Mesodermal cell (in vitro differentiated cells): ENCODE results near the gene FGFR1OP2.
A peak's percentile ranks its signal among the peaks of the same experiment; 100 is the strongest.

Experiments used
- H3K27ac ChIP-seq: 2 replicates; pipeline ENCODE4 v1.7.0; 2013; ENCODE audit warnings: mild to moderate bottlenecking, low read depth, low read length, moderate library complexity; ENCODE audit not compliant: severe bottlenecking
- H3K36me3 ChIP-seq: 2 replicates; pipeline ENCODE4 v1.7.1; 2013; ENCODE audit warnings: mild to moderate bottlenecking, low read length, moderate library complexity; ENCODE audit not compliant: control insufficient read depth, insufficient read depth
- H3K4me1 ChIP-seq: one replicate; pipeline ENCODE4 v1.7.1; 2013; ENCODE audit warnings: mild to moderate bottlenecking, low read length; ENCODE audit not compliant: insufficient read depth, control insufficient read depth, poor library complexity, severe bottlenecking
- H3K4me3 ChIP-seq: 2 replicates; pipeline ENCODE4 v1.7.0; 2013; ENCODE audit warnings: low read length, control low read depth, mild to moderate bottlenecking; ENCODE audit not compliant: insufficient read depth, poor library complexity, severe bottlenecking; ENCODE audit errors: extremely low read depth
- H3K9me3 ChIP-seq: 2 replicates; pipeline ENCODE4 v1.7.1; 2013; ENCODE audit warnings: mild to moderate bottlenecking, low read length, moderate library complexity; ENCODE audit not compliant: control insufficient read depth
- WGBS, 2 experiments: methylation state at CpG; one replicate each; pipeline ENCODE4 v1.1.5; 2013; ENCODE audit warnings: missing lambda C conversion rate in 2 of 2; ENCODE audit not compliant: insufficient coverage in 2 of 2; 5-methylcytosine and 5-hydroxymethylcytosine counted together

The FGFR1OP2 gene

GRCh38 chr12:26921886-26922285 lies 16.4 kb upstream of the FGFR1OP2 start:
- WGBS, 2 experiments, result 100% methylated on average over 1 to 2 of the region's 3 CpGs
- Histone ChIP-seq H3K4me1 (no peaks in the 10 kb centered on the region), H3K4me3 (no peak overlapping the region), H3K9me3 (no peaks in the 10 kb centered on the region), H3K36me3 (peaks cover 32% of the 10 kb centered on the region), H3K27ac (no peak overlapping the region)

- 93 to 96% methylated on average over 2 to 4 of the region's 5 CpGs for WGBS, 2 experiments
- Histone ChIP-seq H3K27ac (no peak overlapping the region), H3K9me3 (no peaks in the 10 kb centered on the region), H3K4me3 (no peak overlapping the region), H3K4me1 (no peaks in the 10 kb centered on the region), H3K36me3 (peaks cover 40% of the 10 kb centered on the region)
Observed at GRCh38 chr12:26928661-26929060, 9.6 kb upstream of the FGFR1OP2 start.

GRCh38 chr12:26929590-26929989 lies 8.7 kb upstream of the FGFR1OP2 start:
- H3K4me3 ChIP-seq, result no peak overlapping the region
- H3K9me3 ChIP-seq, result no peaks in the 10 kb centered on the region
- peaks cover 36% of the 10 kb centered on the region for H3K36me3 ChIP-seq
- H3K4me1 ChIP-seq, result no peaks in the 10 kb centered on the region
- no peak overlapping the region for H3K27ac ChIP-seq
- WGBS, 2 experiments, result 88 to 100% methylated on average over 1 of the region's 2 CpGs

- Histone ChIP-seq H3K27ac (no peak overlapping the region), H3K4me1 (peaks cover 4% of the 10 kb centered on the region), H3K36me3 (peaks cover 12% of the 10 kb centered on the region), H3K4me3 (no peak overlapping the region), H3K9me3 (no peaks in the 10 kb centered on the region)
- 100% methylated on average over 2 to 4 of the region's 7 CpGs for WGBS, 2 experiments
Observed at GRCh38 chr12:26935636-26936378, 2.5 kb upstream of the FGFR1OP2 start.

- no peaks in the 10 kb centered on the region for H3K9me3 ChIP-seq
- H3K4me3 ChIP-seq, result peak overlapping the region; percentile 87
- H3K36me3 ChIP-seq, result peaks cover 12% of the 10 kb centered on the region
- peaks cover 9% of the 10 kb centered on the region for H3K4me1 ChIP-seq
- H3K27ac ChIP-seq, result no peak overlapping the region
- WGBS, 2 experiments, result 60 to 80% methylated on average over 1 of the region's 8 CpGs
Observed at GRCh38 chr12:26936559-26937442, 1.5 kb upstream of the FGFR1OP2 start.

- 0% methylated on average over 7 to 8 of the region's 10 CpGs for WGBS, 2 experiments
Observed at GRCh38 chr12:26937443-26937862, 817 bp upstream of the FGFR1OP2 start.

GRCh38 chr12:26938701-26939062 lies 412 bp downstream of the FGFR1OP2 start:
- peak overlapping the region; percentile 97 for H3K27ac ChIP-seq
- WGBS, 2 experiments, result 0% methylated on average over 17 to 21 of the region's 28 CpGs

More at GRCh38 chr12:26937443-26937862, 817 bp upstream of the FGFR1OP2 start:
- Histone ChIP-seq H3K36me3 (peaks cover 7% of the 10 kb centered on the region), H3K4me3 (peak overlapping the region; percentile 87), H3K4me1 (peaks cover 9% of the 10 kb centered on the region), H3K9me3 (no peaks in the 10 kb centered on the region), H3K27ac (peak overlapping the region; percentile 97)

GRCh38 chr12:26939192-26939832 lies 1.0 kb downstream of the FGFR1OP2 start:
- WGBS, 2 experiments, result 23 to 33% methylated on average over 5 to 7 of the region's 9 CpGs
- Histone ChIP-seq H3K36me3 (no peaks in the 10 kb centered on the region), H3K4me3 (peak overlapping the region; percentile 87), H3K9me3 (no peaks in the 10 kb centered on the region), H3K4me1 (peaks cover 9% of the 10 kb centered on the region), H3K27ac (peak overlapping the region; percentile 97)

More at GRCh38 chr12:26938701-26939062, 412 bp downstream of the FGFR1OP2 start:
- no peaks in the 10 kb centered on the region for H3K9me3 ChIP-seq
- H3K36me3 ChIP-seq, result no peaks in the 10 kb centered on the region
- peaks cover 9% of the 10 kb centered on the region for H3K4me1 ChIP-seq
- H3K4me3 ChIP-seq, result peak overlapping the region; percentile 87

- H3K4me3 ChIP-seq, result peak overlapping the region; percentile 87
- H3K36me3 ChIP-seq, result no peaks in the 10 kb centered on the region
- WGBS, 2 experiments, result no CpG with 5 or more reads among the region's 1 CpG
- H3K27ac ChIP-seq, result no peak overlapping the region
- H3K4me1 ChIP-seq, result peaks cover 9% of the 10 kb centered on the region
- H3K9me3 ChIP-seq, result no peaks in the 10 kb centered on the region
Observed at GRCh38 chr12:26939953-26940352, 1.7 kb downstream of the FGFR1OP2 start.

- Histone ChIP-seq H3K36me3 (no peaks in the 10 kb centered on the region), H3K9me3 (no peaks in the 10 kb centered on the region), H3K27ac (no peak overlapping the region), H3K4me3 (no peak overlapping the region), H3K4me1 (peaks cover 9% of the 10 kb centered on the region)
- WGBS, 2 experiments, result no CpG with 5 or more reads among the region's 3 CpGs
Observed at GRCh38 chr12:26940516-26941214, 2.4 kb downstream of the FGFR1OP2 start.
